HG03520 (cell line): Measurements from ENCODE around the gene AQP6.
"Not testable (repeated sequence)": the region's sequence is repeated elsewhere in the genome, so short reads cannot be mapped to it uniquely, and the experiment has no call there.

Experiments used
- ATAC-seq: cut with Tn5 transposase; IDR thresholded peaks from one replicate; pipeline ENCODE4 v1.9.1; 2021; ENCODE audit warnings: mild to moderate bottlenecking, moderate library complexity; ENCODE audit not compliant: unreplicated experiment

Gene AQP6

DNA sequence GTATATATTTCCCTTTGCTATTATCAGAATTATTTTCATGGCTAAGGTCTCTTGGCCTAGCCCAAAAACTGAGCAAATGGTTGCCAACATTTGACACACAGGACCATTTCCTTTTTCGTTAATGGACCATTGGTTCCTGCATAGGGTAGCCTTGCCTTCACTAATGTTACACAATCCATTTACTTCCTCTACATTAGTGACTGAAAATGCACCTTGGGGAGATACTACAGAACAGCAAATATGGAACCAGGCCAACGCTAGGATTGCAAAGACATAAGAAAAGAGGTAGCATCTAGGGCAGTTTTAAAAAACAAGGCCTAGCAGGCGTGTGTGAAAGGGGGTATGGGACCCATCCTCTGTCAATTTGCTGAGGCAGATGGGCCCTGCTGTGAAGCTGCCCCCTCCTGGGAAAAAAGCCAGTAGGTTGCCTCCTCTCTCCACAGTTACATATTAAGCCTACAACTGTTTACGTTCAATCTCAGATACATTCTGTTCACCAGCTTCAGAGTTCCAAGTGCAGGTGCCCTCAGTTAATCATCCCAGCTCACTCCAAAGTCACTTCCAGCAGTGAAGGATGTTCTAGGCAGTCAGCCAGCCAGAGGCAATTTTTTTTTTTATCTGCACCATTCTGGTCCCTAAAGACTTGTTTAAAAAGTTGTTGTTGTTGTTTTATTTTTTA lies 15.0 kb downstream of the AQP6 start:
- no peak for ATAC-seq

DNA sequence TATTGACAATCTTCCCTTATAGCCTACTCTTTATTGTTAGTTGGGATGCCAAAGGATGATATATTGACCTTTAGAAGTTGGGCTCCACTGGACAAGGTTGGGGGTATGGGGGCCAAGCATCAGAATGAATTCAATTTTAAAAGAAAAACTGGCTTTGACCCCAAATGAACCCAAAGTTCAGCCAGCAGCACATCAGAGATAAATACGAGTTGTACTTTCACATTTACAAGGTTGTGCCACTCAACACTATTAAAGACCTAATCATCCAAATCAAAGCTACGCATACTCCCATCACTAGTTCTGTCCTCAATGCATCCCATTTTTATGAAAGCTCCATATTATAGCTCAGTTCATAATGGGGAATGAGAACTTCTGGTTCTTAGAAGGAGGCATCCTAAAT lies 16.7 kb downstream of the AQP6 start:
- not testable (repeated sequence) for ATAC-seq

DNA sequence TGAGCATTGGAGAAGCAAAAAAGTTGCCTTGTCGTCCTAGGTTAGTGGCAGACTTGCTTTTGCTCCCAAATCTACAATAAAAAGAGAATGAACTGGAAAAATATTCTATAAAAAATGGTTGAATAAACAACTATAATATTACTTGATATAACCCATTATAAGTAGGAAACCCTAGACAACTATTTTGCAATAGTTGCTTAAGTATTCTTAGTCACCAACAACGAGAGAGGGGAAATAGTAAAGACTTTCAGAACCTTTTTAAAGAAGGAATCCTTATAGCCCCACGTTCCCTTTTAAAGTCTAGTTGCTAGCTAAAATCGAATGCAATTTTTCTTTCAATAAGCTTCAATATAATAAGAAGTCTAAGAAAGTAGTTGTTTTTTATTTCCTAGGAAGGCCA lies 17.5 kb downstream of the AQP6 start:
- ATAC-seq, result no peak

DNA sequence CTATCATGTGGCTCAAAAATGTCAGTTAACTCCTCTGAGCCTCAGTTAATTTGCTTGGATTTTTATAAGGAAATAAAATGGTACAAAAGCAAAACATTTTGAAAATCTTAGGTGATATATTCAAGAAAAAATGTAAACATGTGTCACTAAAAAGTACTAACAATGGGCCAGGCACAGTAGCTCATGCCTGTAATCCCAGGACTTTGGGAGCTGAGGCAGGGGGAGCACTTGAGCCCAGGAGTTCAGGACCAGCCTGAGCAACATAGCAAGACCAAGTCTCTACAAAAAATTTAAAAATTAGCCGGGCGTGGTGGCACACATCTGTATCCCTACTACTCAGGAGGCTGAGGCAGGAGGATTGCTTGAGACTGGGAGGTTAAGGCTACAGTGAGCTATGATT lies 25.7 kb downstream of the AQP6 start:
- ATAC-seq, result no peak

DNA sequence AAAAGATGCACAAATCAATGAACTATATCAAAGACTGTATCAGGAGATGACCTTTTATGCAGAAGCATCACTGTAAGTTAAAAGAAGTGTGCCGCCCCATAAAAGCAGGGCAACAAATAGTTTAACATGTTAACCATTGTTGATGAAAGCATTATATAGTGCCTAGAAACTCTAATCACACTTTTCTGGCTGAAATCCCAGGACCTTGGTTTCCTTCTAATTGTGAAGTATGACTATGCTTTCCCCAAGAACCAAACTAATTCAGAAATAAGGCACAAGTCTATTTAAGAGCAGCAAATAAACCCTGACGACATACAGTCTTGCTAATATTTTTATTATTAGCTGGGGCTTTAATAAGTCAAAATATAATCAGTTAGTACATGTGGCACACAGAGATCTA lies 30.8 kb downstream of the AQP6 start:
- ATAC-seq, result no peak

DNA sequence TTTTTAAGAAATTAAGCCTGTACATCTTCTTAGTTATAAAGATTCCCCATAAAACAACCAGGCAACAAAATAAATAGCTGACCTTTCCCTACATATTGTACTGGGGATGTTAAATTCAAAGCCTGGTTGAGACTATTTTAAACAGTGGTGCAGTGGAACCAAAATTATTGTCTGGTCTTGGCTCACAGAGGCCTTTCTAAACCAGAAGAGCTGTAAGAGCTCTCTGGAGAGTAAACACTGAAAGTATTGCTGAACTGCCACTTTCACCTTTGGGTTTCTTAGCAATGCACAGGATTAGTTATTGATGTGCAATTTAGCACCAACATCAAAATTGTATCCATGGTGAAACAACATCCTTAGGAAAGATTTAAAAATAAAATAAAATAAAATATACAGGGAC lies 31.9 kb downstream of the AQP6 start:
- ATAC-seq, result no peak

DNA sequence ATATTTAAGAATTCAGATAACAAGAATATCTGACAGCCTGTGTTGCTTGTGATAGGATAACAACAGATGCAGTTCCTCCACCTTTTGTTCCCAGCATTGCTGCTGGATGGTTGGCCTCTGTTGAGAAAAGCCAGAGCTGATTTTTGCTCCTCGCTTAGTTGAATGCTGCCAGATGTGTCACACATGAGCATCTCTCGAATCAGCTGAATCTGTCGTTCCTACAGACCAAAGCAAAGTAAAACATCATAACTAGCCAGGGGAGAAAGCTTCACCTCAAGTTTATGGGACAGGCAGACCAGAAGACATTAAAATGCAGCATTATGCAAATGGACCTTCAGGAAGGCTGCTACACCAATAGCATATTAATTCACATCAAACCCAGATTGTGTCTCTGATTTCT lies 32.4 kb downstream of the AQP6 start:
- ATAC-seq, result no peak

DNA sequence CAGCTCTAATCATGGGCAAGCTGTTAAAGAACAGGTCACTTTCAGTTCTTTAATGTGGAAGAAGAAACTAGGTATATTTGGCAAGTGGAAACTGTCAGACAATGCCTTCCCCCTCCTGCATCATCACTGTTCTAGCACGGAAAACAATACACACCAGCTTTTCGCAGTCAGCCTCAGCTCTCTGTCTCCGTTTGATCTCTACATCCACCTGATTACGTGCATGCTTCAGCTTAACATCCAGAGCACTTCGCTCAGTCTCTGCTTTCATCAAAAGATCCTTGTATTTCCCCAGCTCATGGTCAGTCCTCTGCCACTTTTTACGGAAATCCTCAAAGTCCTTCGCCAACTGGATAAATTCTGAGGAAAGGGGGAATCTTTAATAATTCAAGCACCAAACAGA lies 33.5 kb downstream of the AQP6 start:
- ATAC-seq, result no peak

DNA sequence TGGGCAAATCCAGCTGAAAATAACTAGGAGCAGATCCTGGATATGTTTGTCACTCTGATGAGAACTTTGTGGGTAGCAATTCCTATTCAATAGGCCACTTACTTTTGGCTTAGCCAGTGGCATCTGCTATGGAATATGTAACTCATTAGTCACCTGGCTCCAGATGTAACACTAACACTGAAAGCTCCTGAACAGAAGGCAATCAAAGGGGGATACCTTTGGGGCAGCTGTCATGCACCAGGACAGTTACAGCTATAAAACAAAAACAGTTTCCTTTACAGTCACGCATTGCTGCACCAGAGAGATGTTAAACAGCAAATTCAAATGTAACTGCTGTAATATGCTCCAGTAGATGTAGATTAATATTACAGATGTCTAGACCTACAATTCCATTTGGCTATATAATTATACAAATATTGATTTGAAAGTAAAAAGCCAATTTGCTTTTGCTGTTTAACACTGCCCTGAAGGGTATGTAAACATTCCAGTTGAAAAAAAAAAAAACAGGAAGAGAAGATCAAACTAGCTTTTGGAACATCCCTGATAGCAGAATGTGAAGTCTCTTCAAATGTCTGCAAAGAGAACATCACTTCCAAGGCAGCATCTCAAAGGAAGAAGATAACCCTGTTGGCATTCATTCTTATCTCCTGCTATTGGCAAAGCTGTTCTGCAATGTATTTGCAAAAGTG lies 34.2 kb downstream of the AQP6 start:
- ATAC-seq, result no peak

DNA sequence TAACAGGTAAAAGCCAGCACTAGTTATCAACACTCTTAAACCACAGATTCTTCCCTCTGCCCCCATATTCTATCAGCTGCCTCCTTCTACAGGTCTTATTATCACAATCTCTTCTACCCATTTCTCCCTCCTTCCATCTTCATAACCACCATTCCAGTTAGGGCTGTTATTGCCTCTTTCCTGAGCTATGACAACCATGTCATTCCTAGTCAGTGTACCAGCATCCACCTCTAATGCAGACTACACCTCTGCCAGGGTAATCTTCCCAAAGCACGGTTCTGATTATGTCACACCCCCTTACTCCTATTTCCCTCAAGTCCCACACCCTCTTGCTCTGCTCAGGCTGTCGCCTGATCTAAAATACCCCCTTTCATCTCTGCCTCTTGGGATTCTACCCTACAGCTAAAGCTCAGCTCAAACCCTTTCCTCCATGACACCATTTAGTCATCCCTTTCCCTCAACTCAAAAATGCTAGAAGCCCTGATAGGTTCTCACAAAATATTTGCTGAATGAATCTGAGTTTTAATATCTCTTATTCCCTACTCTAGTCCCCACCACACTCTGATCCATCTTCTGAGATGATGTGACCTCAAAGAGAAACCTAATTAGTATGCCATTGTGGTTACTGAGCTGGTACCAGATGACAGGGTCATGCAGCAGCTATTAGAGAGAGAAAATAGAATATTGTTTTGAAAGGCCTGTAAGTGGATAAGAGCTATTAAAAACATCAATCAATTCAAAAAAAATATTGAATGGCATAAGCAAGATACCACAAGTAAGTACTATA lies 40.8 kb downstream of the AQP6 start:
- no peak for ATAC-seq

DNA sequence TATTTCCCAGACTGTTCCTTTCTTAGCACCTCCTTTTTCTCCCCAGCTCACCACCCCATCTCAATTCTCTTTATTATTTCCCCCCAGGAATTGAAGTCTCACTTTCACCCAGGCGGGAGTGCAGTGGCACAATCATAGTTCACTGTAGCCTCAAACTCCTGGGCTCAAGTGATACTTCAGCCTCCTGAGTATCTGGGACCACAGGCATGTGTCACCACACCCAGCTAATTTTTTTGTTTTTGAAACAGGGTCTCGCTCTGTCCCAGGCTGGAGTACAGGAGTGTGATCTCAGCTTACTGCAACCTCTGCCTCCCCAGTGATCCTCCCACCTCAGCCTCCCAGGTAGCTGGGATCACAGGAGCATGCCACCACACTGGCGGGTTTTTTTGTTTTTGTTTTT lies 41.6 kb downstream of the AQP6 start:
- no peak for ATAC-seq

DNA sequence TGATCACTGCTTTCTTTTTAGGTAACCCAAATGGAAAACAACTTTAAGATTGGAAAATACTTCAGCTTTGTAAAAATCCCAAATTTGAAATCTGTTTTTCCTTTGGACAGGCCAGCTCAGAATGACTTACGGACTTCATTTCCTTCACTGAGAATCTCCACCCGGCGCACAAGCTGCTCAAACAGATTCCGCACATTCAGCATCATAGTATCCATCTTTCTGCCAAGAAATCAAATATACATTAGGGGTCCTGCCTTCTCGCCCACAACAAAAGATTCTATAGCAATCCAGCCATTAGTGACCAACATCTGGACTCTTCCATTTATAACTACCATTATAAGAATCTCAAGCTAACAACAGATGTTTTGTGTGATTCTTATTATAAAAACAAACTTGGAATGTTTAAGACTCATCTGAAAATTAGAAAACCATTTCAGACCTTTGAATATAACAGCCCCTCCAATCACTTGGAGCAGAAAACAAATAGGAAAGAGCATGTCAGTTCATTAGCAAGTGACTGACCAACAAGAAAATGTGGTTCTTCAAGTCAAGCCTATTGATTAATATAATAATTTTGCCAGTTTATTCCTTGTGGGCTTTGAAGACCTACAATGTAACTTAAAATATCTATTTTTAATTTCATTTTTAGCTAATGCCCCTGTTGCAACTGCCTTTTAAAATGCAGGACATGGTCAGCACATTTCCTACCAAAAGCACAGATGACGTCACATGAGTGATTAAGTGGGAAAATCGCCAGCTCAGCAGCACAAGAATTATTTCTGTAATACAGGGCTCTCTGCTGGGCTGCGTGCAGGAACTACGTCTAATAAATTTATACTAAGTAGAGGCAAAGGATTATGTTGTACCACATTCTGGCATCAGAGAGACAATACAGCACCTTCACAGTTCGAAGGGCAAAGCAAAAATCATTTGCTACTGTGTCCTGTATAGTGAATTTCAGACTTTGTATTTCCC lies 44.0 kb downstream of the AQP6 start:
- ATAC-seq, result no peak

DNA sequence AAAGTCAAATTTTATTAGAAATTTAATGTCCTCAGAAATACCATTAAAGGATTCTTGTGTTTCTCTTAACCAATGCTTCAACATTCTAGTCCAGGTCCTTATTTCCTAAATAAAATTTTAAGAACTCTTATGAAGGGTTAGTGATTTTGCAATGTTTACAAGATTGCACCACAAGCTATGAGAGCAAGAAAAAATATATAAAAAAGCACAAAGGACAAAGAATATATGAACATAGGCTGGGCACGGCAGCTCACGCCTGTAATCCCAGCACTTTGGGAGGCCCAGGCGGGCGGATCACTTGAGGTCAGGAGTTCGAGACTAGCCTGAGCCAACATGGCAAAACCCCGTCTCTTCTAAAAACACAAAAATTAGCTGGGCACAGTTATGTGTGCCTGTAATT lies 44.9 kb downstream of the AQP6 start:
- ATAC-seq, result no peak

DNA sequence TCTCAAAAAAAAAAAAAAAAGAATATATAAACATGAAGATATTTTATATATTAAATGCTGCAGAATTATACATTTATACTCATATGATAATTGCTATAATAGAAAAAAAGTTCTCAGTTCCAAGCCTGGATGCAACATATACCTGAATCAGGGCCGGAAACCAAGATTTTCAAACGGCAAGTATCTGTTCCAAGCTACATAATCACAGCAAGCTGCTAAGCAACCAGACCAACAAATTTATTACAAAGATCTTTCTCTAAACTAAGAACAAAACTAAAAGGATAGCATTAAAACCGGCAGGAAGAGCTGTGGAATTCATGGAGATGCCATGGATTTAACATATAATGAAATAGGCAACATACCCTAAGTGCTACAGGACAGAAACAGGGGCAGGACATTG lies 45.4 kb downstream of the AQP6 start:
- no peak for ATAC-seq

DNA sequence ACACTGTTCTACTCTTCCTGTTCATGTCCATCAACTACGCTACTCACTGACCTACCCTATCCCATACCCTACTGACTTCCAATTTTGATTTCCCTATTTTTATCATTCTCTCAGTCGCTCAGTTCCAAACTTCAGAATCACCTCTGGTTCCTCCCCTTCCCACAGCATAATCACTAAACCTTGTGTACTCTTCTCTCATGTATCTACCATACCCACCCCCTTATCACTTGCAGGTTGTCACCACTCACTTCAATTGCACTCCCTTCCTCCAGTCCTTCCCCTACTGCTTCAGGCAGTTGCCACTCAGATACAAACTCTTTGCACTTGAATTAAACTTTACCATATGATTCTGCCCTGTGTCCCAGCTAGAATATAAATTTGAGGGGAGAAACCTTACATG lies 46.2 kb downstream of the AQP6 start:
- ATAC-seq, result no peak

DNA sequence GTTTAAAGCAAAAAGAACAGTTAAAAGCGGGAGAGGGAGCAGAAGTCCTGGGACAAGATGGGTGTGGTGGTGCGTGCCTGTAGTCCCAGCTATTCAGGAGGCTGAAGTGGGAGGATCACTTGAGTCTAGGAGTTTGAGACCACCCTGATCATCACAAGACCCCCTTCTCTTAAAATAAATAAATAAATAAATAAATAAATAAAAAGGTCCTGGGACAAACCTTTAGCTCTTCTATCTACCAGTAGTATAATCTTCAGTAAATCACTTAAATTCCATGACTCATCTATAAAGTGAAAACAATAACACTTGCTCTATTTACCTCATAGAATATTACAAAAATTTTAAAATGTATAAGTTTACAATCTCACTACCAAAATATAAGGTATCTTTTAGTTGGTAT lies 46.8 kb downstream of the AQP6 start:
- ATAC-seq, result no peak

DNA sequence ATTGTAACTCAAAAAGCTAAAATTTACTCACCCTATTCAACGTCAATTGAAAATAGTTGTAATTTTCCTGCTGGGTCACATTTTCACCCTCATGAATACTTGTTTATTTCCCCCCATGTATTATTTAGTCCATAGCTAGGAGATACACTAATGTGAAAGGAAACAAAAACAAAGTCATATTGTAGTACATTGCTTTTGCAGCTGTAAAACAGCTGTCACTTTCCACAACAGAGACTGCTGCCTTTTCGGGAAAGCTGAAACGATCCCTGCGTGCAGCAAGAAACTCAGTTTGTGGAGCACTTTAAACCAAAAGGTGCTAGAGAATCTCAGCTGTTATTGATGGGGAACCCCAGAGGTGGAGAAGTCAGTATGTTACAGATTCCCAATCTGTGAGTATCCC lies 48.3 kb downstream of the AQP6 start:
- ATAC-seq, result no peak

DNA sequence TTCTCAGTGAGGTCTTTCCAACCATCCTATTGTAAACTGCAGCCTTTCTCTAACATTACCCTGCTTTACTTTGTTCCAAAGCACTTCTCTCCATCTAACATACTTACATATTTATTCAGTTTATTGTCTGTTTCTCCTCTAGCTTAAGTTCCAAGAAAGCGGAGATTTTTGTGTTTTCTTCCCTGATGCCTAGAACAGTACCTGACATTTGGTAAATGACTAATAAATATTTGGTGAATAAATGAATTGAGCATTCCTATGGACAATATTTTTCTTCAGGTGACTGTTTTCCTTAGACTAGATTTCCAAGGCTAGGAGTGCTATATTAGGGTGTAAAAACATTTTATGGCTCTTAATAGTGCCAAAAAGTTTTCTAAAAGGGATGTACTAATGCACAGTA lies 50.2 kb downstream of the AQP6 start:
- no peak for ATAC-seq

DNA sequence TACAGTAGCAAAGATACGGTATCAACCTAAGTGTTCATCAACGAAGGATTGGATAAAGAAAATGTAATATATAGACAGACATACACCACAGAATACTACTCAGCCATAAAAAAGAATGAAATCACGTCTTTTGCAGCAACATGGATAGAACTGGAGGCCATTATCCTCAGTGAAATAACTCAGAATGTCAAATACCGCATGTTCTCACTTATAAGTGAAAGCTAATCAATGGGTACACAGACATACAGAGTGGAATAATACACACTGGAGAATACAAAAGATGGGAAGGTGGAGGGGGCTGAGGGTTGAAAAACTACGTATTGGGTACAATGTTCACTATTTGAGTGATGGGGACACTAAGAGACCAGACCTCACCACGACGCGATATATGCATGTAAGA lies 51.5 kb downstream of the AQP6 start:
- ATAC-seq, result no peak

DNA sequence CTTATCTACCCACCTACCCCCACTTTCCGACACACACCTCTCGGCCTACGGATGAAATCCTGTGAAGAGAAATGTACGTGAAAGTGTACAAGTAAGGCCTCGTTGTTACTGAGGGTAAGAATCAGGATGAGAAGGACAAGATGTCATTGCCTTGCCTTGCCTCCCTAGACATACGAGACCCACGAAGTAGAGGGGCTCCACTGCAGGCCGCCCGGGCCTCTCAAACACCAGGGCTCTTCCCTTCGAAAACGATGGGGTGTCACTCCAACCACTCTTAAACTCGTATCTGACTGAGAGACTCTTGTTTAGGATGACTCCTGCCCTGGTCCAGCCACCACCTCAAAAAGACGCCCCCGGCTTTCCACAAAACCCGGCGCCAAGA lies 52.0 kb downstream of the AQP6 start:
- no peak for ATAC-seq
